ENCODE data around the gene SVEP1.
"Not testable (repeated sequence)": the region's sequence is repeated elsewhere in the genome, so short reads cannot be mapped to it uniquely, and the experiment has no call there.

Gene SVEP1

GRCh38 chr9:110579862-110580219, 300 bp upstream of the SVEP1 start:
- no peak for DNase-seq (ENCODE audit: low read depth, low spot score)

DNA sequence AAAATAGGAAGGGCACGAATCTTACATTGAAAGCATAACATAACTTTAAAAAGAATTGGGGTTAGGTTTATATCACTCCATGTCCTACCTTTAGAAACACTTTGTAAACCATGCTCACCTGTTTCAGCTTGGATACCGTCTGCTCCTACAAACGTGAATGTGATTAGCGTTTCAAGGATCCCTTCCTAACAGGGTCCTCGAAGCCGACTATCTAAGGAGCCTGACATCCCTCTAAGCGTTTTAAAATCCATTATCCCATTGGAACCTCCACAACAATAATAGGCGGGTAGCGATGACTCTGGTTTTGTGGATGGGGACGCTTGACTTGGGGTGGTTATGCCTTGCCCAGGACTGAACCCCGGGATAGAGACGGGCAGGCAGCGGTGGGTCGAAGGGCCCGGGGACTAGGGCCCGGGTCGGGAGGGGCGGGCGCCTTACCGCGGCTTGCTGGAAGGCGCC, 937 bp downstream of the SVEP1 start:
- no peak for DNase-seq (ENCODE audit: low read depth, low spot score)

- DNase-seq (ENCODE audit: low read depth, low spot score), result no peak
Measured at GRCh38 chr9:110575945-110576344, 3.6 kb downstream of the SVEP1 start.

GRCh38 chr9:110575169-110575568, 4.4 kb downstream of the SVEP1 start:
- DNase-seq (ENCODE audit: low read depth, low spot score), result no peak

- DNase-seq (ENCODE audit: low read depth, low spot score), result no peak
Measured at GRCh38 chr9:110573305-110573704, 6.2 kb downstream of the SVEP1 start.

GRCh38 chr9:110571801-110572483, 7.6 kb downstream of the SVEP1 start:
- no peak for DNase-seq (ENCODE audit: low read depth, low spot score)

DNA sequence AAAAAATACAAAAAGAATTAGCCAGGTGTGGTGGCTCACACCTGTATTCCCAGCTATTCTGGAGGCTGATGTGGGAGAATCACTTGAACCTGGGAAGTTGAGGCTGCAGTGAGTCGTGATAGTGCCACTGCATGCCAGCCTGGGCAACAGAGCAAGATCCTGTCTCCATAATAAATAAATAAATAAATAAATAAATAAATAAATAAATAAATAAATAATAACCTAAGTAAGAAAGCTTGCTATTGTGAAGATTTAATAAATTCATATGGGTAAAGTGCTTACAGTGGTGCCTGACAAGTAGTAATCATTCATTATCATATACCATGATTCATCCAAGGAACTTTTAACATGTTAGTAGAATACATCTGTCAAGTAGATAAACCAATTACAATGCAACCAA, 13.4 kb downstream of the SVEP1 start:
- DNase-seq (ENCODE audit: low read depth, low spot score), result no peak

- no peak for DNase-seq (ENCODE audit: low read depth, low spot score)
Measured at GRCh38 chr9:110561826-110562225, 17.7 kb downstream of the SVEP1 start.

DNA sequence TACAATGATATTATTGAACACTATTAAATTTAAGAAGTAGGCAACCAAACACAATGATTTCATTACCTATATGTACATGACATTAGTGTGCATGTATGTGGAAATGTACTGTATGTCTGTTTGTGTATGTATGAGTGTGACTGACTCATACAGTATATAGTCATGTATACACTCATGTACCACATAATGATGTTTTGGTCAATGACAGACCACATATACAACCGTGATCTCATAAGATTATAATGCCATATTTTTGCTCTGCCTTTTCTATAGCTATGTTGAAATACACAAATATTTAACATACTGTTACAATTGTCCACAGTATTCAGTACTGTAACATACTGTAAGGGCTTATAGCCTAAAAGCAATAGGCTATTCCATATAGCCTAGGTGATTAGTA, 19.7 kb downstream of the SVEP1 start:
- no peak for DNase-seq (ENCODE audit: low read depth, low spot score)

DNA sequence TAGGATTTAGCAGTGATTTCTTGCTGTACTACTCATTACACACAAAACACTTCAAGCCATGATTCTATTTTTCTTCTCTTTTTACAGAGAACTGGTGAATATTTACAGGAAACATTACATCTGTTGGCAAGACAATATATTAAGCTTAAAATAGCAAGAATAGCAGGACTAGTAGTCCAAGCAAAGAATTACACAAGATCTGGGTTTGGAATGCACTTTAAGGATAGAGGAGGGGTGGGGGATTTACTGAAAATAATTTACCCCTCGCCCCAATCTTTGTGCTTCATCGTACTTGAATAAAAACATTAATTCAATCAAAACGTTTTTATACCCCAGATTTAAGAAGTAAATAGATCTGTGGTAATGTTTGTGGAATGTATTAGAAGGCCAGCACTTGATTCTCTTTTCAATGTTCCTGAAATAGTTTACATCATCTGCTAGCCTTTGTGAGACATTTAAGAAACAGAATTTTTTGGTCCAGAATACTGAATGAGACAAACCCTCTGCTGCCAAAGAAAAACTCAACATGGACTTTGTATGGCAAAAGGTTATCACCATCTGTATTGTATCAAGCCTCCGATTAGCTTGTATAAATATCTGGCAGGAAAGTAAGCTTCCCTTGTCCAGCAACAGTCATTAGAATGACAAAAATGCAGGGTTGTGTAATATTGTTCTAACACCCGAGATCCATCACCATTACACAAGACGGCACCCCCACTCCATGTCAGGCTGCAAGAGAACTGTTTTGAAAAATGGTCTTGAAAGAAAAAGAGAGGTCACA, 23.8 kb downstream of the SVEP1 start:
- no peak for DNase-seq (ENCODE audit: low read depth, low spot score)

DNA sequence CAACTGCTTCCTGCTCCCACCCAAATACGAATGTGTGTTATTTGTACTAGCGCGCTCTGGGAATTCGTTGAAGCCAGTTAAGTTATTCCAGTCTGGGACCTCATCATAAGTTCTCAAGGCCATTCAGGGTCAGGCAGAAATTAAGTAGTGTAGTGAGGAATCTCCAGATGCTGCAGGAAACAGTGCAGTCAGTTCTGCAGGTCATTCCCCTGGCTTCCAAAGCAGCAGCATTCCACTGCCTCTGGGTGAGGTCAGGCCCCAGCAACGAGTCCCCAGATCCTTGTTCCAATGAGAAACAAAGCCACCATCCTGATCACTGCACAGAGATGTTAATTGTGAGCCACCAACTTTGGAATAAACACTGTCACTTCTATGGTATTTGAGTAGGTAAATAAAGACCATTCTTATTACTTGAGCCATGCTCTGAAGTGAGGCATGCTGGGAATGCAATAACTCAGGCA, 33.1 kb downstream of the SVEP1 start:
- DNase-seq (ENCODE audit: low read depth, low spot score), result no peak

GRCh38 chr9:110545705-110546104, 33.8 kb downstream of the SVEP1 start:
- no peak for DNase-seq (ENCODE audit: low read depth, low spot score)

GRCh38 chr9:110543631-110544051, 35.9 kb downstream of the SVEP1 start:
- DNase-seq (ENCODE audit: low read depth, low spot score), result no peak

DNA sequence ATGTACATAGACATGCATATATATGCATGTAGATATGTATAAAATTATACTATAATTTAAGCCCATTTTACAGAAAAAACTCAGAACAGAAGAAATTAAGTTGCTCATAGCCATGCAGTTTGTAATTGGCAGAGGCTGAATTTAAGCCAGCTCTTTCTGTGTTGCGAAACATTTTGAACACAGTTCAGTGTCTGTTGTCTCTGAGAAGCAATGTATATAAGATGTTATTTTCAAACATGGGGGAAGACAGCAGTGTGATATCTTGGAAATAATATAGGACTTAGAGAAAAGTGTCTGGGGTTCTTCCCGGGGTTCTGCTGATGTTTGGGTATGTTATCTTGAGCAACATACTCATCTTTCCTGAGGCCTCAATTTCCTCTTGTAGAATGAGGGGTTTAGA, 37.6 kb downstream of the SVEP1 start:
- DNase-seq (ENCODE audit: low read depth, low spot score), result no peak

GRCh38 chr9:110538647-110539041, 40.9 kb downstream of the SVEP1 start:
- no peak for DNase-seq (ENCODE audit: low read depth, low spot score)

- no peak for DNase-seq (ENCODE audit: low read depth, low spot score)
Measured at GRCh38 chr9:110537841-110538646, 41.5 kb downstream of the SVEP1 start.

GRCh38 chr9:110536822-110537221, 42.7 kb downstream of the SVEP1 start:
- no peak for DNase-seq (ENCODE audit: low read depth, low spot score)

DNA sequence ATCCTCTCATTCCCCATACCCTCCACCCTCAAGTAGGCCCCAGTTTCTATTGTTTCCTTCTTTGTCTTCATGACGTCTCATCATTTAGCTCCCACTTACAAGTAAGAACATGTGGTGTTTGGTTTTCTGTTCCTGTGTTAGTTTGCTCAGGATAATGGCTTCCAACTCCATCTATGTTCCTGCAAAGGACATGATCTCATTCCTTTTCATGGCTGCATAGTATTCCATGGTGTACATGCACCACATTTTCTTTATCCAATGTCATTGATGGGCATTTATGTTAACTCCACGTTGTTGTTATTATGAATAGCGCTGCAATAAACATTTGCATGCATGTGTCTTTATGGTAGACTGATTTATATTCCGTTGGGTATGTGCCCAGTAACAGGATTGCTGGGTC, 45.4 kb downstream of the SVEP1 start:
- not testable (repeated sequence) for DNase-seq (ENCODE audit: low read depth, low spot score)

DNA sequence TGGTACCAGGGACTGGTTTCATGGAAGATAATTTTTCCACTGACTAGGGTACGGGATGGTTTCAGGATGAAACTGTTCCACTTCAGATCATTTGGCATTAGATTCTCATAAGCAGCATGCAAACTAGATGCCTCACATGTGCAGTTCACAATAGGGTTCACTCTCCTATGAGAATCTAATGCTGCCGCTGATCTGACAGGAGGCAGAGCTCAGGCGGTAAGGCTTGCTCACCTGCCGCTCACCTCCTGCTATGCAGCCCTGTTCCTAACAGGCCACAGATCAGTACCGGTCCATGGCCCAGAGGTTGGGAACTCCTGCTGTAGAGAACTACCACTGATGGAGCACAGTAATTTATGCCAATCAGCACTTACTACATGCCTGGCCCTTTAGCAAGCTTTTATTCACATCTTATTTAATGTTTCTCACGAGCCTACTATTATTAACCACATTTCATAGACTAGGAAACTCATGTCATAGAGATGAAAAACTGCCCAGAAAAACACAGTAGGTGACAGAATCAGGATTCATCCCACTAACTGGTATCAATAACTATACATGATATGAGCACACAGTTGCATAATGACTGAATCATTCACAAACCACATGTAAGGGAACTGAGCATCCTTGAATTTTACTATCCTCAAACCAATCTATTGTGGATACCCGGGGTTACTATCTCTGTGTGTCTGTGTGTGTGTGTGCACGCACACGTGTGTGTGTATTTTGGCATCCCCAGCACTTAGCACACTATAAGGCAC, 46.5 kb downstream of the SVEP1 start:
- DNase-seq (ENCODE audit: low read depth, low spot score), result no peak

DNA sequence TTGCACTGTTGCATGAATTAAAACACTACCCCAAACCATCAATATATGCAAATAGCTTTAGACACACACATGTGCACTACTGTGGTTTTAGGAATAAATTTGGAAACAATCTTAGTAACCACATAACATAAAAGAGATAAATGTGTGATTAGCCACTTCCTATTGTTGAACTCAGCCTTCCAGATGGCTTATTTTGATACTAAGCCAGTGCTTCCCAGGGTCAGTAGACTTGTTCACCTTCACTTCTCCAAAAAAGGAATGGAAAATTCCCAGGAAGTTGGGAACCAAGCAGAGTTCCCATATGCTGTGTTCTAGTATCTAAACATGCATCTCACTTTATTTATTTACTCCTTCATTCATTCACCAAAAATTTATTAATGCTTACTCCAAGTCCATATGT, 47.8 kb downstream of the SVEP1 start:
- no peak for DNase-seq (ENCODE audit: low read depth, low spot score)

GRCh38 chr9:110531241-110531640, 48.3 kb downstream of the SVEP1 start:
- DNase-seq (ENCODE audit: low read depth, low spot score), result not testable (repeated sequence)

DNA sequence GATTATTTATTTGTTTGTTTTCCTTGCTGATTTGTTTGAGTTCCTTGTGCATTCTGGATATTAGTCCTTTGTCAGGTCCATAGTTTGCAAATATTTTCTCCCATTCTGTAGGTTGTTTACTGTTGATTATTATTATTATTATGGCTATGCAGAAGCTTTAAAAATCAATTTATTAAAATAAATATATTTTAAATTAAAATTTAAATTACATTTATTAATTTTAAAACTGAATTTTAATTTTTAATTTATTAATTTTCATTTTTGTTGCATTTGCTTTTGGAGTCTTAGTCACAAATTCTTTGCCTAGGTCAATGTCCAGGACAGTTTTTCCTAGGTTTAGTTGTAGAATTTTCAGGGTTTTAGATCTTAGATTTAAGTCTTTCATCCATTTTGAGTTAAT, 50.9 kb downstream of the SVEP1 start:
- DNase-seq (ENCODE audit: low read depth, low spot score), result no peak

All from iPS DF 19.7 (cell line).